H1 (cell line): ENCODE measurements around the gene KSR2. TPM values are rescaled to one million over a fixed set of nuclear protein-coding genes. Genes with fewer than 3 reads are reported as not detected.

Experiments used
- CTCF ChIA-PET: fragments of 300-600 bp; sonication (Branson Sonifier 250); formaldehyde crosslinking; loops from one replicate; lab custom pipeline; 2021; ENCODE audit not compliant: partially characterized antibody; lab: Charles Lee
- POLR2A ChIA-PET: fragments of 300-600 bp; sonication (Branson Sonifier 250); formaldehyde crosslinking; loops from one replicate; lab custom pipeline; 2021; ENCODE audit warnings: inconsistent platforms; ENCODE audit not compliant: partially characterized antibody; lab: Charles Lee
- DNase-seq, 2 experiments: peaks; one replicate each; pipeline versions ENCODE4 v3.0.0 to v3.0.0-alpha.2; 2010 to 2022; ENCODE audit warnings: low spot score in 2 of 2, low read depth in 1 of 2, mixed read lengths in 1 of 2
- FAIRE-seq: peaks from 2 replicates; lab custom pipeline; 2011; peaks lifted over from hg19 to GRCh38; lab: Jason Lieb, UNC
- H2AFZ ChIP-seq: 2 replicates; pipeline ENCODE4 v1.8.1; 2012; ENCODE audit warnings: low read length, inconsistent platforms
- H2AK5ac ChIP-seq: 2 replicates; pipeline ENCODE4 v1.6.1; 2013; ENCODE audit warnings: low read depth, low read length
- H2BK120ac ChIP-seq: replicated peaks from 2 replicates; pipeline ENCODE3; 2013; ENCODE audit warnings: low read depth, low read length, inconsistent platforms
- H2BK12ac ChIP-seq: 2 replicates; pipeline ENCODE4 v1.6.1; 2013; ENCODE audit warnings: low read depth, low read length
- H2BK15ac ChIP-seq: 2 replicates; pipeline ENCODE4 v1.6.1; 2013; ENCODE audit warnings: low read length
- H2BK20ac ChIP-seq: 2 replicates; pipeline ENCODE4 v1.6.1; 2013; ENCODE audit warnings: low read length
- H2BK5ac ChIP-seq: 2 replicates; pipeline ENCODE4 v1.6.1; 2013; ENCODE audit warnings: low read depth, low read length
- H3K14ac ChIP-seq: 2 replicates; pipeline ENCODE4 v1.6.1; 2013; ENCODE audit warnings: inconsistent platforms; ENCODE audit not compliant: insufficient read length
- H3K18ac ChIP-seq: 2 replicates; pipeline ENCODE4 v1.6.1; 2013; ENCODE audit warnings: low read length; ENCODE audit errors: extremely low read depth
- H3K23ac ChIP-seq: 2 replicates; pipeline ENCODE4 v1.6.1; 2013; ENCODE audit warnings: inconsistent platforms; ENCODE audit not compliant: insufficient read length
- H3K23me2 ChIP-seq: 2 replicates; pipeline ENCODE4 v1.6.1; 2013; ENCODE audit warnings: low read depth, low read length
- H3K27ac ChIP-seq: 2 replicates; pipeline ENCODE4 v1.6.1; 2011; ENCODE audit warnings: low read depth, low read length, inconsistent platforms
- H3K27me3 ChIP-seq, 4 experiments: replicated peaks in 1 of 4; 1 replicate in 1 of 4; 2 replicates in 3 of 4; pipeline versions ENCODE4 v1.6.1 to v1.8.1; 2011 to 2013; ENCODE audit warnings: low read length in 3 of 4, mild to moderate bottlenecking in 3 of 4, inconsistent platforms in 2 of 4, mixed read lengths in 2 of 4, moderate library complexity in 1 of 4; ENCODE audit not compliant: control insufficient read depth in 3 of 4, insufficient read depth in 3 of 4; ENCODE audit errors: extremely low read depth in 1 of 4
- H3K36me3 ChIP-seq, 4 experiments: 2 replicates each; pipeline versions ENCODE4 v1.6.1 to v1.8.1; 2011 to 2013; ENCODE audit warnings: mild to moderate bottlenecking in 4 of 4, low read length in 3 of 4, moderate library complexity in 2 of 4, control low read depth in 1 of 4, inconsistent platforms in 1 of 4; ENCODE audit not compliant: insufficient read depth in 4 of 4, control insufficient read depth in 2 of 4
- H3K4ac ChIP-seq: replicated peaks from 2 replicates; pipeline ENCODE3; 2013; ENCODE audit warnings: low read length, low read depth, mixed read lengths, inconsistent platforms; ENCODE audit not compliant: insufficient read length
- H3K4me1 ChIP-seq, 4 experiments: replicated peaks in 1 of 4; 1 replicate in 1 of 4; 2 replicates in 3 of 4; pipeline versions ENCODE4 v1.6.1 to v1.8.1; 2011 to 2013; ENCODE audit warnings: low read length in 3 of 4, inconsistent platforms in 2 of 4, mixed read lengths in 1 of 4; ENCODE audit not compliant: insufficient read depth in 4 of 4, control insufficient read depth in 3 of 4
- H3K4me2 ChIP-seq, 2 experiments: 2 replicates each; pipeline versions ENCODE4 v1.6.1 to v1.8.1; 2011 to 2013; ENCODE audit warnings: low read depth in 2 of 2, low read length in 2 of 2, control low read depth in 1 of 2, inconsistent platforms in 1 of 2, mild to moderate bottlenecking in 1 of 2; ENCODE audit not compliant: insufficient read depth in 1 of 2
- H3K4me3 ChIP-seq, 4 experiments: fragments of 200-600, 300-600 bp in 1 of 4; sonication (generic), shearing (Covaris generic), sonication (Bioruptor Twin) in 1 of 4; 2 replicates each; pipeline versions ENCODE4 v1.5.1 to v1.8.1; 2011 to 2016; ENCODE audit warnings: low read length in 4 of 4, low read depth in 3 of 4, control low read depth in 2 of 4, inconsistent platforms in 2 of 4, mild to moderate bottlenecking in 2 of 4, mixed read lengths in 1 of 4, moderate library complexity in 1 of 4; ENCODE audit not compliant: insufficient read depth in 2 of 4; ENCODE audit errors: extremely low read depth in 1 of 4
- H3K56ac ChIP-seq: replicated peaks from 2 replicates; pipeline ENCODE3; 2013; ENCODE audit warnings: low read depth, mild to moderate bottlenecking, mixed read lengths, low read length, inconsistent platforms; ENCODE audit not compliant: insufficient read length
- H3K79me1 ChIP-seq: 2 replicates; pipeline ENCODE4 v1.6.1; 2013; ENCODE audit warnings: low read depth, low read length, control low read depth
- H3K79me2 ChIP-seq, 2 experiments: 2 replicates each; pipeline versions ENCODE4 v1.6.1 to v1.8.1; 2012 to 2013; ENCODE audit warnings: low read length in 2 of 2, mild to moderate bottlenecking in 2 of 2, inconsistent platforms in 1 of 2; ENCODE audit not compliant: insufficient read depth in 2 of 2, control insufficient read depth in 1 of 2
- H3K9ac ChIP-seq, 4 experiments: replicated peaks in 1 of 4; 1 replicate in 1 of 4; 2 replicates in 3 of 4; pipeline versions ENCODE4 v1.6.1 to v1.8.1; 2011 to 2013; ENCODE audit warnings: low read depth in 3 of 4, low read length in 3 of 4, control low read depth in 2 of 4, mild to moderate bottlenecking in 2 of 4, moderate library complexity in 2 of 4, inconsistent platforms in 1 of 4; ENCODE audit errors: extremely low read depth in 1 of 4
- H3K9me3 ChIP-seq, 2 experiments: 2 replicates each; pipeline versions ENCODE4 v1.6.1 to v1.8.1; 2012 to 2013; ENCODE audit warnings: mild to moderate bottlenecking in 2 of 2, moderate library complexity in 2 of 2, control low read depth in 1 of 2, inconsistent platforms in 1 of 2, low read depth in 1 of 2, low read length in 1 of 2, mixed read lengths in 1 of 2; ENCODE audit not compliant: insufficient read depth in 2 of 2
- H4K20me1 ChIP-seq, 2 experiments: replicated peaks in 1 of 2; 2 replicates each; pipeline versions ENCODE3 to v1.8.1; 2011 to 2013; ENCODE audit warnings: inconsistent platforms in 2 of 2, low read length in 2 of 2, mild to moderate bottlenecking in 1 of 2; ENCODE audit not compliant: insufficient read depth in 2 of 2, control insufficient read depth in 1 of 2
- H4K5ac ChIP-seq: 2 replicates; pipeline ENCODE4 v1.6.1; 2013; ENCODE audit warnings: low read length, low read depth, mixed read lengths, inconsistent platforms; ENCODE audit not compliant: insufficient read length
- H4K8ac ChIP-seq: 2 replicates; pipeline ENCODE4 v1.8.0; 2013; ENCODE audit warnings: mild to moderate bottlenecking, moderate library complexity, low read length, inconsistent platforms; ENCODE audit not compliant: insufficient read depth; ENCODE audit errors: extremely low read depth
- H4K91ac ChIP-seq: replicated peaks from 2 replicates; pipeline ENCODE3; 2013; ENCODE audit warnings: low read length, mixed read lengths, inconsistent platforms; ENCODE audit not compliant: insufficient read length
- ASH2L ChIP-seq: fragments of 200-600, 300-600 bp; sonication (generic); IDR thresholded peaks from one replicate; pipeline ENCODE4 v1.7.1; 2017; ENCODE audit warnings: low read length
- CHD1 ChIP-seq: IDR thresholded peaks from 2 replicates; pipeline ENCODE4 v1.6.1; 2012; ENCODE audit warnings: low read depth, low read length, improper control_type of control experiment
- CTCF ChIP-seq, 3 experiments: IDR thresholded peaks; 1 replicate in 2 of 3; 2 replicates in 1 of 3; pipeline versions ENCODE4 v1.5.1 to v1.6.1; 2011; ENCODE audit warnings: low read length in 3 of 3, mild to moderate bottlenecking in 3 of 3, inconsistent platforms in 2 of 3, low read depth in 1 of 3, moderate library complexity in 1 of 3; ENCODE audit not compliant: insufficient read depth in 1 of 3; ENCODE audit errors: control extremely low read depth in 1 of 3
- EZH2 ChIP-seq: fragments of 200-600 bp; sonication (generic); IDR thresholded peaks from 2 replicates; pipeline ENCODE4 v1.7.1; 2012; ENCODE audit warnings: low read depth, mild to moderate bottlenecking, moderate library complexity, low read length, inconsistent platforms; ENCODE audit not compliant: severe bottlenecking
- RBBP5 ChIP-seq: IDR thresholded peaks from 2 replicates; pipeline ENCODE4 v1.7.1; 2012; ENCODE audit warnings: low read depth, mild to moderate bottlenecking, inconsistent platforms, low read length, moderate library complexity, borderline replicate concordance
- SIN3A ChIP-seq, 2 experiments: IDR thresholded peaks in 1 of 2; conservative IDR thresholded peaks in 1 of 2; 2 replicates each; pipeline ENCODE4 v1.6.1; 2011 to 2012; ENCODE audit warnings: low read length in 2 of 2, improper control_type of control experiment in 1 of 2, low read depth in 1 of 2, mild to moderate bottlenecking in 1 of 2
- SUZ12 ChIP-seq: fragments of 200-600 bp; sonication (generic); IDR thresholded peaks from 2 replicates; pipeline ENCODE4 v1.6.1; 2012; ENCODE audit warnings: mild to moderate bottlenecking, inconsistent platforms, low read length, moderate library complexity, mixed read lengths
- TAF1 ChIP-seq: IDR thresholded peaks from 2 replicates; pipeline ENCODE4 v1.6.1; 2011; ENCODE audit warnings: mild to moderate bottlenecking, low read depth, low read length
- TAF7 ChIP-seq: optimal IDR thresholded peaks from 2 replicates; pipeline ENCODE3; 2011; ENCODE audit warnings: low read depth, mild to moderate bottlenecking, inconsistent platforms, low read length, moderate library complexity, borderline replicate concordance
- TBP ChIP-seq: IDR thresholded peaks from 2 replicates; pipeline ENCODE4 v1.6.1; 2011; ENCODE audit warnings: low read depth, low read length, improper control_type of control experiment
- WGBS, 2 experiments: shearing (Covaris generic) in 1 of 2; methylation state at CpG; one replicate each; pipeline versions ENCODE4 v1.1.6 to v1.1.7; 2013 to 2015; ENCODE audit warnings: low lambda C conversion rate in 2 of 2, mixed read lengths in 2 of 2, inconsistent platforms in 1 of 2, low coverage in 1 of 2, missing lambda C conversion rate in 1 of 2; ENCODE audit not compliant: insufficient replicate concordance in 2 of 2, insufficient coverage in 1 of 2, insufficient read length in 1 of 2; ENCODE audit errors: extremely low coverage in 1 of 2, missing lambda C conversion rate in 1 of 2; 5-methylcytosine and 5-hydroxymethylcytosine counted together
- polyA plus RNA-seq, 7 experiments: library from polyadenylated mRNA; depleted of rRNA in 3 of 7; stranded (reverse) in 5 of 7; unstranded in 2 of 7; fragments of >200 nt in 5 of 7; fragments of 200-250 nt in 2 of 7; gene quantifications; 1 replicate in 5 of 7; 2 replicates in 1 of 7; 4 replicates in 1 of 7; pipeline versions ENCODE4 v1.2.1 to v1.2.3, GENCODE V29; 2011 to 2013; ENCODE audit warnings: missing spikeins in 2 of 7, mixed read lengths in 2 of 7
- total RNA-seq: library from RNA; stranded (reverse); fragmentation: NEBNext Ultra II Directional; extraction: Animal tissue kit (Norgen Biotek cat#: 25700); gene quantifications from 2 replicates; pipeline ENCODE4 v1.2.1, GENCODE V29; 2021

Gene KSR2
- total and polyA plus RNA-seq, 2 of the 8 experiments (the other 6 are each of a cell fraction or from before 2014, with no cell fraction given): 0.74 to 2.2 TPM

- Histone ChIP-seq H3K4me2 (no peak overlapping the region), H3K18ac (no peak overlapping the region), H3K4me1 (no peaks in the 10 kb centered on the region), H3K4me3 (no peak overlapping the region), H3K27ac (no peak overlapping the region), H3K79me1 (no peaks in the 10 kb centered on the region; the same call in 1 of the 2 replicates), H3K9me3 (no peaks in the 10 kb centered on the region), H3K23me2 (no peaks in the 10 kb centered on the region), H2BK12ac (no peak overlapping the region), H3K14ac (no peak overlapping the region), H3K4ac (no peak overlapping the region), H2BK15ac (no peak overlapping the region), H4K20me1 (no peaks in the 10 kb centered on the region), H4K91ac (no peak overlapping the region), H4K5ac (no peak overlapping the region), H3K36me3 (no peaks in the 10 kb centered on the region), H4K8ac (no peak overlapping the region), H3K79me2 (no peaks in the 10 kb centered on the region), H3K27me3 (no peaks in the 10 kb centered on the region), H3K56ac (no peak overlapping the region), H2BK120ac (no peak overlapping the region), H2BK5ac (no peak overlapping the region), H2BK20ac (no peak overlapping the region), H2AK5ac (no peak overlapping the region), H2AFZ (no peak overlapping the region), H3K23ac (no peak overlapping the region), H3K9ac (no peak overlapping the region)
- 85% methylated on average over 10 of the region's 10 CpGs; no CpG with 5 or more reads in 1 of the 2 experiments for WGBS, 2 experiments
- no peak for FAIRE-seq
- POLR2A ChIA-PET: no interaction called here
- CTCF ChIA-PET: interaction anchor here (1.3 kb wide), 1 partner anchor 13 kb away, joined by 3 read pairs; no protein-coding TSS in a partner anchor
- DNase-seq: no peak
- TF ChIP-seq CTCF (IDR thresholded peaks at IDR 0.05; ENCODE audit: control extremely low read depth in 1 of 3, insufficient read depth in 1 of 3, low read depth in 1 of 3, low read length in 3 of 3): no peak
- no peak for TF ChIP-seq RBBP5
- no peak for TF ChIP-seq SIN3A (conservative IDR thresholded peaks at IDR 0.05 in 1 of 2, IDR thresholded peaks at IDR 0.05 in 1 of 2; ENCODE audit: low read depth in 1 of 2, low read length in 2 of 2)
- no peak for TF ChIP-seq EZH2
- no peak for TF ChIP-seq SUZ12
- no peak for TF ChIP-seq ASH2L
- TF ChIP-seq TAF7: no peak
- TF ChIP-seq TAF1: no peak
- TF ChIP-seq CHD1: no peak
- TF ChIP-seq TBP: no peak
Measured at GRCh38 chr12:117863002-117863709, 105.6 kb downstream of the KSR2 start.
